PC-3 (cell line): ENCODE measurements around the gene GMNC.

ENCODE experiments used
- EZH2 ChIP-seq: fragments of 300-600 bp; sonication (generic); IDR thresholded peaks from one replicate; pipeline ENCODE4 v1.6.1; 2017; ENCODE audit warnings: antibody characterized with exemption, mild to moderate bottlenecking, low read length; ENCODE audit not compliant: unreplicated experiment
- EZH2phosphoT487 ChIP-seq: fragments of 300-600 bp; sonication (generic); IDR thresholded peaks from 2 replicates; pipeline ENCODE4 v1.6.1; 2018; ENCODE audit warnings: mild to moderate bottlenecking, antibody characterized with exemption, low read length, borderline replicate concordance
- TF ChIP-seq, protein P1 (sequence below): fragments of 300-600 bp; sonication (generic); conservative IDR thresholded peaks from 2 replicates; pipeline ENCODE4 v1.5.1; 2017; ENCODE audit warnings: antibody characterized with exemption, low read depth, mild to moderate bottlenecking, low read length

DNA sequence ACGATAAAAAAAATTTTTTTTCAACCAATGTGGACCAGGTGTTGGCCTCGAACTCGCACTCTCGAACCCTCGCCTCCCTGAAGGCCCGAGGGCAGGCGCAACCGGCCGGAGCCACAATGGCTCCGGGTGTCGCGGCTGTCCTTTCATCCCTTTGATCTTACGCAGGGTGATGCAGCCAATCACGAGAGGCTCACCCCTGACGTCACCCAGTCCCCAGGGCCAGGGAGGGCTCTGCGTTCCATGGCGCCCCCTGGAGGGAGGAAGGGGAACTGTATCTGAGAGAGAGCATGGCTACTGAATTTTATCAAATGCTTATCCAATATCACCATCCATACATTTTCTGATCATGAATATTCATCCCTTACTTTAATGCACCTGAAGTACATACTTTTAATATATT, 15.4 kb upstream of the GMNC start:
- TF ChIP-seq, protein P1, sequence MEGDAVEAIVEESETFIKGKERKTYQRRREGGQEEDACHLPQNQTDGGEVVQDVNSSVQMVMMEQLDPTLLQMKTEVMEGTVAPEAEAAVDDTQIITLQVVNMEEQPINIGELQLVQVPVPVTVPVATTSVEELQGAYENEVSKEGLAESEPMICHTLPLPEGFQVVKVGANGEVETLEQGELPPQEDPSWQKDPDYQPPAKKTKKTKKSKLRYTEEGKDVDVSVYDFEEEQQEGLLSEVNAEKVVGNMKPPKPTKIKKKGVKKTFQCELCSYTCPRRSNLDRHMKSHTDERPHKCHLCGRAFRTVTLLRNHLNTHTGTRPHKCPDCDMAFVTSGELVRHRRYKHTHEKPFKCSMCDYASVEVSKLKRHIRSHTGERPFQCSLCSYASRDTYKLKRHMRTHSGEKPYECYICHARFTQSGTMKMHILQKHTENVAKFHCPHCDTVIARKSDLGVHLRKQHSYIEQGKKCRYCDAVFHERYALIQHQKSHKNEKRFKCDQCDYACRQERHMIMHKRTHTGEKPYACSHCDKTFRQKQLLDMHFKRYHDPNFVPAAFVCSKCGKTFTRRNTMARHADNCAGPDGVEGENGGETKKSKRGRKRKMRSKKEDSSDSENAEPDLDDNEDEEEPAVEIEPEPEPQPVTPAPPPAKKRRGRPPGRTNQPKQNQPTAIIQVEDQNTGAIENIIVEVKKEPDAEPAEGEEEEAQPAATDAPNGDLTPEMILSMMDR = peak; percentile 63
- TF ChIP-seq EZH2 (no peak), EZH2phosphoT487 (no peak)
